DMS53 treated with DMSO at 0.1 percent for 48 hours (cell line): ENCODE results near the gene ERAL1.
"Not testable (repeated sequence)": the region's sequence is repeated elsewhere in the genome, so short reads cannot be mapped to it uniquely, and the experiment has no call there.

Experiments
- DNase-seq: peaks from one replicate; lab custom pipeline; 2025; ENCODE audit not compliant: unreplicated experiment; lab: John Stamatoyannopoulos, UW

Gene ERAL1

DNA sequence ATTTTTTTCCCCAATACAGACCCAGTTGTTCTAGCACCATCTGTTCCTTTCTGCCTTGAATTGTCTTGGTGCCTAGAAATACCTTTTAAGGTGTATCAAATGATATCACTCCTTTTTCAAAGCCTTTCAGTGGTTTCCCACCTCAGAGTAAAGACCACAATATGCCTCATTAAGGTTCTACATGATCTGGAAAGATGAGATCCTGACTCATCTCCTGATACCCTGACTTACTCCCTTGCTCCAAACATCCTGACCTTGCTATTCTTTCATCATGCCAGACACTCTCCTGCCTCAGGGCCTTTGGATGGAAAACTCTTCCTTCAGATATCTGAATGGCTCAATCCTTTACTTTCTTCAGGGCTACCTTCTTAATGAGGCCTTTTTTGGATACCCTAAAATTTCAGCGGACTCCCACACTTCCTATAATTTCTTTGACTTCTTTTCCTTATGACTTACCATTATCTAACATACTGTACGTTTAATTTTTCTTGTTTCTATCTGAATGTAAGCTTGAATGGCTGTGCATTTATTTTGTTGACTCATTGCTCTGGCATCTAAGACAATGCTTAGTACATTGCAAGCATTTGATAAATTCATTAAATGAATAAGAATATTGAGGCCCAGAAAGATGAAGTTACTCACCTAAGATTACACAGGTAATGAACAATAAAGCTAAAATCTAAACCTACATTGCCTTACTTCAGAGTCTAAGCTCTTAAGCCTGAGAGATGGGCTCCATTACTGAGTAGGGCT is 23.5 kb downstream of the ERAL1 start:
- DNase-seq = no peak

DNA sequence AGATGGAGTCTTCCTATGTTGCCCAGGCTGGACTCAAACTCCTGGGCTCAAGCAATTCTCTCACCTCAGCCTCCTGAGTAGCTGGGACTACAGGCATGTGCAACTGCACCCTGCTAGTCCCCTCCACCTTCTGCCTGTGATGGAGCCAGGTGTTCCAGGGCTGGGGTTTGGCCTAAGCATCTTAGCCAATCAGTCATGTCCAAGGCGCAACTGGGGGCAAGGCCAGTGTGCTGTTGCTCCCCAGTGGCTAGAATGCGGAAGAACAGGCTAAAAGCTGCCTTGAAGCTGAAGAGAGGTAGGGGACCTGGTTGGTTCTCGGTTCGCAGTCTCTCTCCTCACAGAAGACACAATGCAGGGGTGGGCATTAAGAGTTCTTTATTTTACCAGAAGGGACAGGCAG is 24.2 kb downstream of the ERAL1 start:
- peak; percentile 3 for DNase-seq

DNA sequence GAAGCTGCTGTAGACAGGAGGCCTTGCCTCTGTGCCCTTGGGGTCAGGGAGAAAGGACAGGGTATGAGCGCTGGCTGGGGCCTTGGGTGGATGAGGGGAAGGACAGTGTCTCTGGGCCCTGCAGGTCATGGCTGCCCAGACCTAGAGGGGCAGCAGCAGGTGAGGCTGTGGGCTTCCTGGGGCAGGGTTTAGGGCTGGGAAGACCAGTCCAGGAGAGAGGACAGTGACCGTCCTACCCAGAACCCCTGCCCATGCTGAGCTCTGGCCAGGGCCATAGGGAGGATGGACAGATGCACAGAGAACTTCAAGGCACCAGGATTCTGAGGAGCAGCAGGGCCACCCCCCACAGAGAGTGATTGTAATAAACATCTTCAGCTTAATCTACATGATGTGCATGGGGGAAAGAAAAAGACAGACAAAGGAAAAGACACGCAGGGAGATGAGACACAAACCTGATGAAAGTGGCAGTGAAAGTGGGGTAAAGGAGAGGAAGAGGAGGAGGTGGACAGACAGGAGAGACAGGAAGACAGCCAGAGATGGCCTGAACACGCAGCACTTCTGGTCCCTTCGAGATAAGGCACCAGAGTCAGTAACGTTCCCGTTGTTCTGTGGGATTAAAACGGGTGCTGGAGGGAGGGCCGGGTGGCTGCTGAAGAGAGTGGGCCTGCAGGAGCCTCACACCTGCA is 25.2 kb downstream of the ERAL1 start:
- no peak for DNase-seq

DNA sequence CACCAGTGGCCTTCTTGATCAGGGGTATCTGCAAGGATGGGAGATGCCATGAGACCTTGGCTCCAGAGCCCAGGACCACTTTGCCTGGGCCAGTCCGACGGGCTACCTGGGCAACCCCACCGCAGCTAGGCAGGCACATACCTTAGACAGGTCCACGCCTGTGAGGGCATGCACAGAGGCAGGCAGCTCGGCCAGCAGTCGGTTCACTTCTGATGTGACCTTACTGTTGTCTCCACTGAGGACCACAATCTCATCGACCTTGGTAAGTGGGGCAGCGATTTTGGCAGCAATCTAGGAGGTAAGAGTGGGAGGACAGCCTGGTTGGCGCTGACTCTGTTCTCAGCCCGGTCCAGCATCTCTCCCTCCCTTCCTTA is 25.7 kb downstream of the ERAL1 start:
- no peak for DNase-seq

DNA sequence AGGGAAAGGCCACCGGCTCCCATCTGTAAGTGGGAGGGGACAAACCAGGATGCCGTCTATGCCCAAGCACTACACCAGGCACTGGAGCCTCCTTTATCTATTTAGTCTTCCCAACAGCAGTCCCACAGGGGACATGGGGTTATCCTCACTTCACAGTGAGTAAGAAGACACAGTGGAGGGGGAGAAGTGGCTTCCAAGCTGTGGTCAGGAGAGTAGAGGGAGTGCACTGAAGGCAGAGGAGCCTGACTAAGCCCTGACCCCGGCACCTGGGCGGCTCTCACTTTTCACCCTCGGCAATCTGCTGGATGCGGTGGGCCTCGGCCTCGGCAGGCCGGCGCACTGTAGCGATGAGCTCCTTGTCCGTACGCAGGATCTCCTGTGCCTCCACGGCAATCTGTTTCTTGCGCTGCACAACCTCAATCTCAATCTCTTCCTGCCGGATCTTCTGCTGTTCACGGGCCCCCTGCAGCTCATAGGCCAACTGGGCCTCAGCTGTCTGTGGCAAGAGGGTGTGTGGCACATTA is 26.8 kb downstream of the ERAL1 start:
- DNase-seq = no peak

DNA sequence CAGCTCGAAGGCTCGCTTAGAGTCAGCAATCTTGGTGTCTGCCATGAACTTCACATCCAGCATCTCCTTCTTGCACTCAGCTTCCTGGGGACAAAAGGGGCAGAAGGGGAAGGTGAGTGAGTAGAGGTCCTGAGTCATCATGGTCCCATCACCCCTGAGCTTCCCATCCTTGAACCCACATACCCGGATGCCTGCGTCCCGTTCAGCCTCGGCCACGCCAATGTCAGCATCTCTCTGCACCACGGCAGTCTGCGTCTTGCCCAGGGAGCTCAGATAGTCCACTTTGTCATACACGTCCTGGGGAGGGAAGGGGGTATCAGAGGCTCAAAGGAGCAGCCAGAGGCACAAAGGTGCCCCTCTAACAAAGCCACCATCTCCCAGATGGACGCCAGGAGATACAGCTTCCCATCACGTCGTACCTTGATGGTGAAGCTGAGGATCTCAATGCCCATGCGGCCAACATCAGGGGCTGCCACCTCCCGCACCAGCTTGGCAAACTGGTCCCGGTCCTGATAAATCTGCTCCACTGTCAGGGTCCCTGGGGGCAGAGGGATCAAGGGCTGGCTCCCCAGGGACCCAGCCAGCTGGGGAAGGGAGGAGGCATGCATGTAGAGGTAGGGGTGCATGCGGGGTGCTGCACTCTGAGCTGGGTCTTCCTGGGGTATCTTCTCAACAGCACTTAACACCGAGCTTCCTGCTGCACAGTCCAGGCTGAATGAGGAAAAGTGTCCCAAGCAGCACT is 27.5 kb downstream of the ERAL1 start:
- no peak for DNase-seq

DNA sequence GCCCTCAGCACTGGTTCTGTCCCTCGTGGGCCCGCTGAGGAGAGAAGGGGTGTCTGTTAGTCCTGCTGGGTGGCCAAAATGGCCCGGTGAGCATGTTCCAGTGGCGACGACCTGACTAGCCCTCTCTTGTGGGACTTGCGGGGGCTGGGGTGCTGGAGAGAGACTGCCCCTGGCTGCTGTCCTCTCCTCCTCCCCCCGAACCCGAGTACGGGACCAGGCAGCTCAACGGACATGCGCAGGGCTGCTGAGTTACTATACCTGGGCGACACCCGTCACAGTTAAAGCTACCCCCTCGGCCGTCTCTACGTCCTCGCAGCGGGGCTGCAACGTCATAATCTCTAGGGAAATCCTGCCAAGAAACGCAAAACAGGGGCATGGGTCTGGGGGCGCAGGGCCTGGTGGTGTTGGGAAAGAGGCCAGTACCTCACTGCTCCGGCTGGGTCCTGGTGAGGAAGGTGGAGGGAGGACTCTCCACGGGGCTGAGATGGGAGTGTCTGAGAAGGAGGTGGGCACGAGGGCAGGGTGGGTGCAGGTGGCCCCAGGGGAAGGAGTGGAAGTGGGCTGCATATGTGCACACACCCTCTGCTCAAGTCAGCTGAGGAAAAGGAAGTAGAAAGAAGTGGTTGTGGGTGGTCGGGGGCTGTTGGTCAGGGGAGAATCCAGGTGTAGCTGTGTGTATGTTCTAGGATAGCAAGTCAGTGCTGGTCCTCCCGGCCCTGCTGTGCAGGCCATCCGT is 29.3 kb downstream of the ERAL1 start:
- no peak for DNase-seq

DNA sequence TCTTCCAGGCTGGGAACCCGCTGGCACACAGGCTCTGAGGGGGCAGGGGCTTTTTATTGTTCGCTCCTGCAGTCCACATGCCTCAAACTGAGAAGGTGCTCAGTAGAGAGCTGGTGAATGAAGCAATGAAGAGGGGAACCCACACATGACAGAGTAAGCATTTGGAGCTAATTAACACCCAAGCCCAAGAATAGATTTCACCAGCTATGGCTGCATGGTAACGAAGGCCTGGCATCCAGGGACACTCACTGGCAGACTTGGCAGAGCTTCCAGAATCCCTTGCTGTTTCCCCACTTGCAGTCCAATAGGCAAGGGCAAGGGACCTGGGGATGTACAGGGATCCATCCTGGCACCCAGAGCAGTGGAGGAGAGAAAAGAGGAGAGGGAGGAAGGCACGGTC is 30.5 kb downstream of the ERAL1 start:
- DNase-seq = no peak

DNA sequence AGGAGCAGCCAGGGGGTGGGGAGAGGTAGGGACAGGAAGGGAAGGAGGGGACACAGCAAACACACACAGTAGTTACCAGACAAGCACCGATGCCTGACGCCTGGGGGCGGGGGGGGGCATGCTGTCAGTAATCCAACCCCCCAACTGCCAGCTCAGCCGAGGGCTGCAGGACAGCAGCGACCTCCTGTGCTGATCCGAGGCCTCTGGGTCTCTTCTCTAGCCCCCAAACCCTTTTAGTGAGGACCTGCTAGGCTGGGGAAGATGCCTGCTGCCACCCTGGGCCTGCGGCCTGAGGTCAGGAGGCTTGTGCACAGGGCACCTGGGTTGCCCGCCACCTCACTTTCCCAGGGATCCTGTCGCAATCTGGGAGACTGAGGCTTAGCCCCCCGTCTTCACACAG is 31.1 kb downstream of the ERAL1 start:
- no peak for DNase-seq

DNA sequence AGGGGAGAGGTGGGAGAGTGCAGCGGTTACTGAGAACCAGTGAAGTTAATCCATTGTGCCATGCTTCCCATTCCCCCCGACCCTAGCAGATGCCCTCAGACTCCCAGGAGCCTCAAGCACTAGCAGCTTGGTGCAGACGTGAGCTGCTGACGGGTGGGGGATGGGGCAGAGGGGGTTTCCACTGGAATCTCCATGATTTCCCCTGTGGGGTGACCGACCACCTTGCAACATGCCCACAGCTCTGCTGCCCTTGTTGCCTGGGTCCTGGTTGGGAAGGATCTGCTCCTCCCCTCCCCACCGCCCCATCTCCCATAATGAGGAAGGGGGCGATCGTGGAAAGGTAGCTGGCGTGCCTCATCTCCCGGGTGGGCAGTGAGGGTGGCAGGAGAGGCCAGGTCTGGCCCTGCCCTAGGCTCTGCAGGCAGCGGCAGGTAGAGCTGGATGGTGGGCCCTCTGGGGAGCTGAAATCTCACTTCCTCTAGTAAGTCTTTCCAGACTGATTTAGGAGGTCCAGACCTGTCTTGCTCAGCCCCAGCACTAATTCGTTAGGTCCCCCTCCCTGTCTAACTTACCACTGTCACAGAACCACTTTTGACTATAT is 33.2 kb downstream of the ERAL1 start:
- DNase-seq = no peak

DNA sequence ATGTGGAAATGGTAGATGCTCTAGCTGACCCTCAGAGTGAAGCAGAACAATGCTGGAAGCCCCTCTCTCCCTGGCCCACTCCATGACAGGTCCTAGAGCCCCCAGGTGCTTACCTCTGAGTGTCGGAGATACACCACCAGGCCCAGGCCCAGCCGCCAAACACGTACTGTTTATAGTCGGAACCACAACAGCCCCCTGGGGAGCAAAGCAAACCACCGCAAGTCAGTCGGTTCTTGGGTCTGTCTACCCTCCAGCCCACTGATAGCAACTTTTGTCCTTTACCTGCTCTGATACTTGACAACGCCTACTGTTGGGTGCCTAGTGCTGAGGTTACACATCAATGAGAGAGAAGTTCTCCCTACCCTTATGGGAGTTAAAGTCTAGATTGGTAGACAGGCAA is 34.0 kb downstream of the ERAL1 start:
- no peak for DNase-seq

DNA sequence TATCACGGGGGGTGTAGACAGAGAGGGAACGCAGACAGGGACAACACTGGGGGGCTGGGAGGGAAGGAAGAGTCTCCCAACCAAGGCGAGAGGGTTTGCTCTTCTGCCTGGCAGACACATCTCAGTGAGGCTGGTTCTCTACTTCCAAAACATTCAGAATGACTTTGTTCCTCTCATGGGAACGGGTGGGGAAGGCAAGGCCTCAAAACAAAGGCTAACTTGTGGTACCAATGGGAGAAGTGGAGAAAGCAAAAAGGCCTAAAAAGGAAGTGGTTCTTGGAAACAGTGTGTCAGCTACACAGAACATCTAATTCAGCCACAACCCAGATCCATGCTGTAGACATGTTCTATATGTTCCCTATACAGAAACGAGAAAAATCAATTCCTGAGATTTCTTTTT is 35.2 kb downstream of the ERAL1 start:
- no peak for DNase-seq

DNA sequence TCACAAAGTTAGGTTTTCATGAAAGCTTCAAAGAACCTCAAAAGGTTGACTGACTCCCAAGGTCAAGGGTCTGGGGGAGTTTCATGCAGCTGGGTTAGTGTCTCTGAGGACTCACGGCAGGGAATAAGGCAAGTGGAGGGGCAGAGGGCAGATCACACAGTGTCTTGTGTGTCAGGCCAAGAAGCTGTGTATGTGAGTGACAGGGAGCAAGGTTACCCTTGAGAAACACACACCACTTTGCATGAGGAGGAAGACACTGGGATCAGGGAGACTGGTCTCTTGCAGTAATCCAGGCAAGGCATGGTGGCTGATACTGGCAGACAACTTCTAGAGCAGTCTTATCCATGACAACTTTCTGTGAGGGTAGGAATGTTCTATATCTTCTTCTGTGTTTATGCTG is 36.4 kb downstream of the ERAL1 start:
- no peak for DNase-seq

DNA sequence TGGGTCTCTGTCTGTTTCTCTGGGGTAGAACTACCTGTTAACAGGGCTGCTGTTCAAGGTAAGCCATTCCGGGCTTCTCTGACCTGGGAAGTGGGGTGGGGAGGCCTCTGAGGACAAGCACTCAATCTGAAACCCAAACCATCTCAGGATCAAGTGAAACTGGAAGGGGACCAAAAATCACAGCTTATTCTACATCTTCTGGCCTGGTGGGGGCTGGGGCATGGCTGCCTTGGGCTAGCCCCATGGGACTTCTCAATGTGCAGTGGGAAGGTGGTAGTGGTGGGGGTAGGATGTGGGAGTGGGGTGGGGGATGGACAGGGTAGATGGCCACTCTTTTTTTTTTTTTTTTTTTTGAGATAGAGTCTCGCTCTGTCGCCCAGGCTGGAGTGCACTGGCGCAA is 37.2 kb downstream of the ERAL1 start:
- DNase-seq = no peak

DNA sequence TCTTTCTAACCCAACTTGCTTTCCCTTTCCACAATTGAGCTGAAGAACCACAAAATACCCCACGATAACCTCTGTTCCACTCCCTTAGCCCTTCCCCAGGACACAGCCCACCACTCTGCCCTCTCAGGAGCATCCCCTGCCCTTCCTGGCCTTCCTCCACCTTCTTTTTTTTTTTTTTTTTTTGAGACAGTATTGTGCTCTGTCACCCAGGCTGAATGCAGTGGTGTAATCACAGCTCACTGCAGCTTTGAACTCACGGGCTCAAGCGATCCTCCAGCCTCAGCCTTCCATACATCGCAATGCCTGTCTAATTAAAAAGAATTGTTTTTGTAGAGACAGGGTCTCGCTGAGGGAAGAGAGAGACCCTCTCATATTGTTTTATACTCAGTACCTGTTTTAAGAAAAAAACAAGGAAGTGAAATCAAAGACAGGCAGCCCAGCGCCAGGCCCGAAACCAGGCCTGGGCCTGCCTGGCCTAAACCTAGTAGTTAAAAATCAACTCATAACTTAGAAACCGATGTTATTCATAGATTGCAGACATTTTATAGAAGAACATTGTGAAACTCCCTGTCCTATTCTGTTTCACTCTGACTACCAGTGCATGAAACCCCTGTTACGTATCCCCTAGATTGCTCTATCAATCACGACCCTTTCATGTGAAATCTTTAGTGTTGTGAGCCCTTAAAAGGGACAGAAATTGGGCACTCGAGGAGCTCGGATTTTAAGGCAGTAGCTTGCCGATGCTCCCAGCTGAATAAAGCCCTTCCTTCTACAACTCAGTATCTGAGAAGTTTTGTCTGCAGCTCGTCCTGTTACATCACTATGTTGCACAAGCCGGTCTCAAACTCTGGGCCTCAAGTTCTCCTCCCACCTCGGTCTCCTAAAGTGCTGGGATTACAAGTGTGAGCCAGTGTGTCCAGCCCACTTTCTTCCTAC is 38.7 kb downstream of the ERAL1 start:
- DNase-seq = not testable (repeated sequence)

DNA sequence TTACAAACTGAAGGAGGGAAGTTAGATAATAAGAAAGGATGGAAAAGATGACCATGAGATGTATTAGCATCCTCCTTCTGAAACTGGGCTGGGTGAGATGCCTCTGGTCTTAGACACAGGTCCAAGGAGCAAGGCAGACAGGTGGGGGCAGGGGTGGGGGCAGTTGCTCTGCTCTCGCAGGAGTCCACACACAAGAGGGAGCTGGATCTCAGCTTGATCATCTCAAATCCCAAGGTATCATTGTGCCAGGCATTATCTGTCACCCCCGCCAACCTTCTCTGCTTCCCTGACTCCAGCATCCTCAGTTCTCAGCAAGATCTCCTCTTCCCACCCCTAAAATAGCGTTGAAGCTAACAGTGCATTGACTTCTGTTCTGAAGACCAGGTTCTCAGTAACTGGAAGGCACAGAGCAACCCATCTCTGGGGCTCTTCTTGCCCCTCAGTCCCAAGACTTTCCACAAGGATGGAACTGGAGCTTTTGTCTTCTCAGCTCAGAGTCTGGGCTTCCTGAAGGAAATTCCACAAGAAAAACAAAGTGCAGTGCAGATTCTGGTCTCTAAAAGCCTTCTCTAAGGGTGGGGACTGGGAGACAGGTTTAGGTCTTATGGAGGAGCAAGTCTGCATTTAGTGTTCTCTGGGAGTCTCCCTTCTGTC is 41.1 kb downstream of the ERAL1 start:
- DNase-seq = no peak

DNA sequence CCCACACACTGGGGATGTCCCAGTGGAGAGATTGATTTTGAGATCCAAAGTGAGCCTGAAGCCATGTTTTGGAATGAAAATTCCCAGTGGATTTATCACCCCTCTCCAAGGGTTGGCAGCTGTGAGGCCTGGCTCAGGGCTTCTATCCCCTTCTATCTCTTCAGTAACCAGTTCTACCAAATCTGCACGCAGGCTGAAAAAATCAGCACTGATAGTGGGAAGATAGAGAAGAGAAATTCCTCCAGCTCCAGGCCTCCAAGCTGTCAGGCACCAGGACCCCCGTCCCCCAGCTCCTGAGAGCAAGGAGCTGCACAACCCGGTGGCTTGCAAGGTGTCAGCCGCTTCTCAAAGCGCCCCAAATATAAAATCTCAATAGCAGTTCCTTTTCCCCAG is 41.7 kb downstream of the ERAL1 start:
- DNase-seq = no peak

DNA sequence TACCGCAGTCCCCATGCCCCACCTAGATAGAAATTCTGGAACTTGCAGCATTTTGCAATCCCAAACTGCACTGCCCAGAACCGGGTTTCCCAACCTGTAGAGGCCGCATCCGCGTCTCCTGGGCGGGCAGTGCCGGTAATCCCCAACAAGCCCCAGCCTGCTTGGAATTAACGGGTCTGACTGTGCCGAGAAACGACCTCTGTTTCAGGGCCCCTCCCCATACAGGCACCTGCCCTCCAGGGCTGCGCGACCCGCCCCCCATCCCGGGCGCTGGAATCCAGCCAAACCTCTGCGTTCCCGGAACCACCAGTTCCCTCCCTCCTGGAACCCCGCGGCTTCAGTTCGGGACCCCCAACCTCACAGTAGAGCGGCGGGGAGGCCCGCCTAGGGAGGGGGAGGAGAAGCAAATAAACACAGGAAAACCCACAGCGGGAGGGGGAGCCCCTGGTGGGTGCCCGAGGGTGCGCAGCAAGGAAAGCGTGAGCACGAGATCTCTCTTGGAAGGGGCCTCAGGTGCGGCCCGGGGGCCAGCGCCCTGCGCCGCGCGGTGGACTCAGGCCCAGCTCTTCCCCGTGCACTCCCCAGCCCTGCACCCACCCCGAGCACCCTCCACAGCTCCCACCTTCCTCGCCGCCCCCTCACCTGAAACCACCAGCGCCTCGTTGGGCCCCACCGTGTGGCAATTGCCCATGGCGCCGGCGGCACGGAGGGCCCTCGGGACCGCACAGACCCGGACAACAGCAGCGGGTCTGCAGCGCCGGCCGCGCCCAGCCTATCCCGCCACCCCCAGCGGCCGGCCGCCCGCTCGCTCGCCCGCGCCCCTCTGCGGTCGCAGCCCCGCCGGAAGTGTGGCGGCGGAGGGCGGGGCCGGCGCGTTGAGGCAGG is 42.3 kb downstream of the ERAL1 start, which contains the start of gene FLOT2:
Gene FLOT2 (minus strand): TSS at position 850 of the 885 bp plus-strand sequence. CDS start 159 bp downstream, at position 691.
- DNase-seq = no peak
